ENCODE measurements around the gene USP12.
"Not testable (repeated sequence)": the region's sequence is repeated elsewhere in the genome, so short reads cannot be mapped to it uniquely, and the experiment has no call there.

The USP12 gene

GRCh38 chr13:27080018-27080948, 91.3 kb downstream of the USP12 start:
- H3K4me3 Mint-ChIP-seq: no peak overlapping the region
- peaks cover 22 to 47% of the 10 kb centered on the region in 2 donors for H3K36me3 Mint-ChIP-seq
- no peaks in the 10 kb centered on the region for H3K27me3 Mint-ChIP-seq
- peaks cover 5 to 7% of the 10 kb centered on the region in 2 donors for H3K4me1 Mint-ChIP-seq
- H3K27ac Mint-ChIP-seq: no peak overlapping the region
- no peaks in the 10 kb centered on the region for H3K9me3 Mint-ChIP-seq
- no peak for ATAC-seq (replicated peaks)
- no peak for DNase-seq

DNA sequence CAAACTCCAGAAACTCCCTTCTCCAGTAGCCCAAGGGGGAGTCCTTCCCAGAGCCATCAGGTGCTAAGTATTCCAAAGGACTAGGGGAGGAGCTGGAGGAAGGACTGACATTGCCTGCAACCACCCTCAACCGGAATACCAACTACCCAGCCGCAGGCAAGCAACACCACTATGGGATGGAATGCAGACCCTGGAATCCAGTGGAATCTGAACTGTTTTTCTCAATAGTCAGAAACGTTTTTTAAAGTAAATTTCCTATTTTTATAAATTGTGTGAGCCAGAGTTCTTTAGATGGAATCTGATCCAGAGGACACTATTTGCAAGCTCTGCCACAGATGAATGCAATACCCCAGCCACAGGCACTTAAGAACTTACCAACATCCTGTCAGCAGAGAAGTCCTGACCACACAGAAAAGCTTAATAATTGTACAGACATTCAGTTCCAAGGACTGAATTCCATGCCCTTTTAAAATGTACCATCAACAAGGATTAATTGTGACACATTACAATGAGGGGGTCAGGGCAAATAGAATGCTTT, 92.1 kb downstream of the USP12 start:
- Mint-ChIP-seq H3K27ac (no peak overlapping the region), H3K9me3 (no peaks in the 10 kb centered on the region), H3K27me3 (no peaks in the 10 kb centered on the region), H3K4me1 (peaks cover 5 to 7% of the 10 kb centered on the region in 2 donors), H3K4me3 (no peak overlapping the region), H3K36me3 (peaks cover 22 to 43% of the 10 kb centered on the region in 2 donors)
- no peak for DNase-seq
- no peak for ATAC-seq (replicated peaks)

GRCh38 chr13:27077451-27077850, 94.2 kb downstream of the USP12 start:
- Mint-ChIP-seq H3K4me1 (peaks cover 5 to 10% of the 10 kb centered on the region in 2 donors), H3K36me3 (peaks cover 37 to 53% of the 10 kb centered on the region in 2 donors), H3K27ac (no peak overlapping the region), H3K27me3 (no peaks in the 10 kb centered on the region), H3K4me3 (no peak overlapping the region), H3K9me3 (no peaks in the 10 kb centered on the region)
- ATAC-seq (replicated peaks) (no peak), DNase-seq (no peak)

GRCh38 chr13:27076421-27076820, 95.2 kb downstream of the USP12 start:
- ATAC-seq (replicated peaks) (no peak), DNase-seq (no peak)
- H3K27ac Mint-ChIP-seq: no peak overlapping the region
- peaks cover 41 to 54% of the 10 kb centered on the region in 2 donors for H3K36me3 Mint-ChIP-seq
- no peaks in the 10 kb centered on the region for H3K9me3 Mint-ChIP-seq
- no peak overlapping the region for H3K4me3 Mint-ChIP-seq
- H3K4me1 Mint-ChIP-seq: peaks cover 5 to 12% of the 10 kb centered on the region in 2 donors
- H3K27me3 Mint-ChIP-seq: no peaks in the 10 kb centered on the region

GRCh38 chr13:27073186-27073585, 98.4 kb downstream of the USP12 start:
- Mint-ChIP-seq H3K9me3 (no peaks in the 10 kb centered on the region), H3K36me3 (peaks cover 40 to 48% of the 10 kb centered on the region in 2 donors), H3K4me1 (peaks cover 5 to 8% of the 10 kb centered on the region in 2 donors), H3K27me3 (no peaks in the 10 kb centered on the region), H3K4me3 (no peak overlapping the region), H3K27ac (no peak overlapping the region)
- DNase-seq (no peak), ATAC-seq (replicated peaks) (no peak)

GRCh38 chr13:27066123-27066522, 105.5 kb downstream of the USP12 start:
- not testable (repeated sequence) for H3K4me3 Mint-ChIP-seq; DNase-seq; H3K27ac Mint-ChIP-seq; H3K27me3 Mint-ChIP-seq; H3K9me3 Mint-ChIP-seq; H3K4me1 Mint-ChIP-seq; ATAC-seq (replicated peaks)
- H3K36me3 Mint-ChIP-seq: peaks cover 33 to 46% of the 10 kb centered on the region in 2 donors

DNA sequence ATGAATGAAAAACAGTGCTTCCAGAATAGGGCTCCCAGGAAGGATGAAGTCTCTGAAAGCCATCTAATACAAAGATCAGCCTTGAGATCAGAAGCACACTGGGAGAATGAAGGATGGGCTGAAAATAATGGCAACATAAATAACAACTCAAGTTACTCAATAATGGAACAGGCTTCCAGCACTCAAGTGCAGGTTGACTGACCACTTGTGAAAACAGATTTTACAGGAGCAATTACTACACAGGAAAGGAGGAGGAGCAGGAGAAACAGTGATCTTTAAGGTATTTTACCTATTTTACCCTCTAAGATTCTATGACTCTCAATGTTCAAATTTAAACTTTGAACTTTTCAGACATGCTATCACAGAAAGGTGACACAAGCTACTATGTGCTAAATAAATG, 106.0 kb downstream of the USP12 start:
- Mint-ChIP-seq H3K36me3 (peaks cover 31 to 46% of the 10 kb centered on the region in 2 donors), H3K27ac (no peak overlapping the region), H3K9me3 (peaks cover 0 to 3% of the 10 kb centered on the region in 2 donors), H3K27me3 (no peaks in the 10 kb centered on the region), H3K4me1 (peaks cover 0 to 4% of the 10 kb centered on the region in 2 donors), H3K4me3 (no peak overlapping the region)
- DNase-seq (no peak), ATAC-seq (replicated peaks) (no peak)

DNA sequence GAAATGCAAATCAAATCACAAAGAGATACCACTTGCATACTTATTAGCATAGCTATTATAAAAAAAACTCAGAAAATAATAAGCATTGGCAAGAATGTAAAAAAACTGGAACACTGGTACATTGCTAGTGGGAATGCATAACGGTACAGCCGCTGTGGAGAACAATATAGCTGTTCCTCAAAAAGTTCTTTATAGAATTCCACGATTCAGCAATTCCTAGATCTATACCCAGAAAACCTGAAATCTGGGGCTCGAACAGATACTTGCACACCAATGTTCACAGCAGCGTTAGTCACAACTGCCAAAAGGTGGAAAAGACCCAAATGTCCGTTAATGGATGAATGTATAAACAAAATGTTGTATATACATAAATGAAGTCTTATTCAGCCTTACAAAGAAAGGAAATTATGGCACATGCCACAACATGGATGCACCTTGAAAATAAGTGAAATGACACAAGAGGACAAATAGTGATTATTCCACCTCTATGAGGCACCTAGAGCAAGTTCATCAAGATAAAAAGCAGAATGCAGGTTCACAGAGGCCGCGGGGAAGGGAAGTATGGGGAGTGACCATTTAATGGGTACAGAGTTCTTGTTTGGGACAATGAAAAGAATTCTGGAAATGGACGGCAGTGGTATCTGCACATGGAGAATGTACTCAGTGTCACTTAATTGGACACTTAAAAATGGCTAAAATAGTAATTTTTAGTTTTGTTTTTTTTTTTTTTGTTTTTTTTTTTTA, 107.2 kb downstream of the USP12 start:
- ATAC-seq (replicated peaks) (no peak), DNase-seq (no peak)
- H3K27ac Mint-ChIP-seq: no peak overlapping the region
- H3K4me3 Mint-ChIP-seq: no peak overlapping the region
- H3K27me3 Mint-ChIP-seq: no peaks in the 10 kb centered on the region
- H3K36me3 Mint-ChIP-seq: peaks cover 31 to 47% of the 10 kb centered on the region in 2 donors
- H3K4me1 Mint-ChIP-seq: peaks cover 0 to 4% of the 10 kb centered on the region in 2 donors
- peaks cover 0 to 3% of the 10 kb centered on the region in 2 donors for H3K9me3 Mint-ChIP-seq

DNA sequence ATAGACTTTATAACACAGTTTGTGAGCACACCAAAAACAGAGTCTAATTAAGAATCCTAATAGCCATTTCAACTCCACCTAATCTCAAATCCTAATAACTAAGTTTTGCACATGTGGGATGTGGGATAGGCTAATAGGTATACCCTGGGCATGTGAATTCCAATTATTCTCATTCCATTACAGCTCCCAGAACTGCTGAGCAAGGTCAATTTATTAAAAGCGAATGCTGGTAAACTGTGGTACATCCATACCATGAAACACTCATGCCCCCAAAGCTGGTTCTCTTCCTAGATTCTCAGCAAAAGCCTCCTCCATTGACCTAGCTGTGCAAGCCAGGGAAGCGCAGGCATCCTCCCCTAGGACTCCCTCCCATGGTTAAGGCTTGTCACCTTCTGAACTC, 113.8 kb downstream of the USP12 start:
- Mint-ChIP-seq H3K27ac (peak overlapping the region; percentile 15), H3K36me3 (peaks cover 24 to 38% of the 10 kb centered on the region in 2 donors), H3K4me3 (no peak overlapping the region), H3K27me3 (no peaks in the 10 kb centered on the region), H3K4me1 (peaks cover 9 to 10% of the 10 kb centered on the region in 2 donors), H3K9me3 (no peaks in the 10 kb centered on the region)
- ATAC-seq (replicated peaks) (no peak), DNase-seq (no peak)

- Mint-ChIP-seq H3K27ac (no peak overlapping the region), H3K4me1 (peaks cover 9 to 10% of the 10 kb centered on the region in 2 donors), H3K27me3 (no peaks in the 10 kb centered on the region), H3K9me3 (no peaks in the 10 kb centered on the region), H3K4me3 (no peak overlapping the region), H3K36me3 (peaks cover 21 to 41% of the 10 kb centered on the region in 2 donors)
- DNase-seq: no peak
- ATAC-seq (replicated peaks): no peak
These were observed 116.1 kb downstream of the USP12 start for GRCh38 chr13:27055526-27055925.

GRCh38 chr13:27054760-27055159, 116.9 kb downstream of the USP12 start:
- Mint-ChIP-seq H3K4me1 (peaks cover 9 to 10% of the 10 kb centered on the region in 2 donors), H3K27me3 (no peaks in the 10 kb centered on the region), H3K27ac (no peak overlapping the region), H3K9me3 (no peaks in the 10 kb centered on the region), H3K36me3 (peaks cover 21 to 42% of the 10 kb centered on the region in 2 donors), H3K4me3 (no peak overlapping the region)
- no peak for DNase-seq
- peak in 1 of 2 donors; percentile 22 for ATAC-seq (replicated peaks)

- no peaks in the 10 kb centered on the region for H3K9me3 Mint-ChIP-seq
- H3K27ac Mint-ChIP-seq: no peak overlapping the region
- ATAC-seq (replicated peaks) (peak in 1 of 2 donors; percentile 4), DNase-seq (no peak)
- H3K27me3 Mint-ChIP-seq: no peaks in the 10 kb centered on the region
- H3K4me3 Mint-ChIP-seq: no peak overlapping the region
- H3K4me1 Mint-ChIP-seq: peaks cover 9 to 10% of the 10 kb centered on the region in 2 donors
- H3K36me3 Mint-ChIP-seq: peaks cover 23 to 42% of the 10 kb centered on the region in 2 donors
These were observed 117.6 kb downstream of the USP12 start for GRCh38 chr13:27053902-27054595.

DNA sequence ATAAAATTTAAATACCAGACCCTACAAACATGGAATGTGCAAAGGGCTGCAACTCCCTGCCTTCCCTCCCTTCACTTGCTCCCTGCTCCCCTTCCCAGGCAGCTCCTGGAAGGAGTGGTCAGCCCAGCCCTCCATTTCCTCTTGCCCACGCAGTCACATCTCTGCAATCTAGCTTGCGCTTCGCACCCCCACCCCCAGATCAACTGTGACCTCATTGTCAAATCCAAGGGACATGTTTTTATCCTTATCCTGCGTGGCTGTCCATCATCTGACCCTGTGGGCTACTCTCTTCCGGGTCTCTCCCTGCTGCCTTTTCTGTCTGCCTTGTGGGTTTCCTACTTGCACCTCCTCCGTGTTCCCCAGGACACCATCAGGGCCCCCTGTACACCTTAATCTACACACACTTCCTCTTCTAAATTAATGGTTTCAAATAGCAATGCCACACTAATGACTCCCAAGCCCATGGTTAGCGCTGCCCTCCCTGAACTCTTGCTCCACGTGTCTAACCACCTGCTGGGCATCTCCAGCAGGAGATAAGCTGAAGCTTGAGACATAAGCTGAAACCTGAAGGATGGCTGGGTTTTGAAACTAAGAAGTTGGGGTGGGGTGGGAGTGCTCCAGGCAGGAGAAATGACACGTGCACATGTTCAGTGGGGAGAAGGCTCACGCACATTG, 118.3 kb downstream of the USP12 start:
- H3K4me1 Mint-ChIP-seq: peaks cover 10% of the 10 kb centered on the region in 2 donors
- no peaks in the 10 kb centered on the region for H3K27me3 Mint-ChIP-seq
- ATAC-seq (replicated peaks) (no peak), DNase-seq (no peak)
- H3K36me3 Mint-ChIP-seq: peaks cover 25 to 47% of the 10 kb centered on the region in 2 donors
- H3K27ac Mint-ChIP-seq: no peak overlapping the region
- no peaks in the 10 kb centered on the region for H3K9me3 Mint-ChIP-seq
- no peak overlapping the region for H3K4me3 Mint-ChIP-seq

All from stimulated activated naive B cell treated with anti-CD40 and anti-IgM and Interleukin-4, amounts not matched to agents 10 μg/mL and 1 μg/mL and 100 μg/mL, for 72 hours (primary cell).